Ishikawa (cell line): ENCODE results near the gene ABI3.

Experiments
- CREB1 ChIP-seq: IDR thresholded peaks from 2 replicates; pipeline ENCODE4 v1.6.1; 2012; ENCODE audit warnings: low read depth
- EGR1 ChIP-seq: IDR thresholded peaks from 2 replicates; pipeline ENCODE4 v1.6.1; 2012
- EP300 ChIP-seq: IDR thresholded peaks from 2 replicates; pipeline ENCODE4 v1.6.1; 2012; ENCODE audit warnings: borderline replicate concordance
- YY1 ChIP-seq: IDR thresholded peaks from 2 replicates; pipeline ENCODE4 v1.6.1; 2012; ENCODE audit warnings: low read depth

DNA sequence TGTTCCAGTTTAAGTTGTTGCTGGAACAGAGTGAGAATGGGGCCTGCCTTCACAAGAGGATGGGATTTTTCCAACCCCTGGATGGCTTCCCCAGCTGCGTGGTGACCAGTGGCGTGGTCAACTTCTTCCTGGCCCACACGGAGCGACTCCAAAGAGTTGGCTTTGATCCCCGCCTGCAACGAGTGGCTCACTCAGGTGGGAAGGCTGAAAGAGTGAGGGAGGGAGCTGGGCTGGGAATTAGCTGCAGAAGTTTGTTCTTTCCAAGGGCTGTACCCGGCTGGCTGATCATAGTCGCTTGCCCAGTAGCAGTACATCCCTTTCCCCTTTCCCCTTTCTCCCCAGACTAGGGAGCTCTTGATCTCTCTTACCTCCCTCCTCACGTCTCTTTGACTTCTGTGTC is 41.8 kb upstream of the ABI3 start:
- no peak for TF ChIP-seq CREB1
- no peak for TF ChIP-seq EGR1
- TF ChIP-seq EP300 = no peak
- TF ChIP-seq YY1 = no peak
